Central memory CD8-positive, alpha-beta T cell (primary cell): ENCODE data around the gene SORBS2.

ENCODE experiments used
- ATAC-seq: fragments of 150-1000 bp; cut with Tn5 transposase; replicated peaks from 2 replicates; pipeline ENCODE4 v1.10.0; 2022; ENCODE audit warnings: mild to moderate bottlenecking, moderate FRiP score, moderate number of reproducible peaks; ENCODE audit not compliant: poor library complexity, severe bottlenecking; ENCODE audit errors: extremely low read depth
- DNase-seq, 2 donors: peaks; one replicate each; pipeline ENCODE4 v3.0.0; 2021; ENCODE audit warnings: low spot score in 2 of 2
- H3K27ac Mint-ChIP-seq: one replicate; pipeline ENCODE4 v1.8.0; 2022; ENCODE audit warnings: low read depth, mild to moderate bottlenecking, moderate library complexity, mixed read lengths
- H3K27me3 Mint-ChIP-seq: one replicate; pipeline ENCODE4 v1.8.0; 2022; ENCODE audit warnings: mixed read lengths
- H3K36me3 Mint-ChIP-seq: one replicate; pipeline ENCODE4 v1.8.0; 2022; ENCODE audit warnings: mild to moderate bottlenecking, moderate library complexity, mixed read lengths; ENCODE audit not compliant: insufficient read depth
- H3K4me1 Mint-ChIP-seq: one replicate; pipeline ENCODE4 v1.8.0; 2022; ENCODE audit warnings: mixed read lengths
- H3K4me3 Mint-ChIP-seq: one replicate; pipeline ENCODE4 v1.8.0; 2022; ENCODE audit warnings: mild to moderate bottlenecking, moderate library complexity, mixed read lengths
- H3K9me3 Mint-ChIP-seq: one replicate; pipeline ENCODE4 v1.8.0; 2022; ENCODE audit warnings: mixed read lengths

Gene SORBS2

DNA sequence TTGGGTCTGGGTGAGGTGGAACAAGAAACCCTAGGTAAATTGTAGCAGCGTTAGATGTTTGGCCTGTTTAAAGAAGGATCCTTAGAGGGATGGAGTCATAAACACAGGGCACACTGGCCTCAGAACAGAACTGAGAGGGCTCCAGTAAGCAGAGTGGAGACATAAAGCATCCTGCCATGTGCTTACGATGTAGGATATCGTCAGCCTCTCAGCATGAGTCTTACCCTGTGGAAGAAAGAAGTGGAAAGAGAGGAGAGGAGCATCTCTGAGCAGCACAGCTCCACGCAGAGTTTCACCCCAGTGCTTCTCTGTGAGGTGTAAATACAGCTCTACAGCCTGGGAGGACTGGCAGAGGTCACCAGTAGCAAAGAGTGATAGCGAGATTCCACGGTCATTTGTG, 27.8 kb upstream of the SORBS2 start:
- Mint-ChIP-seq H3K27ac (no peak overlapping the region), H3K27me3 (peaks cover 14% of the 10 kb centered on the region)

DNA sequence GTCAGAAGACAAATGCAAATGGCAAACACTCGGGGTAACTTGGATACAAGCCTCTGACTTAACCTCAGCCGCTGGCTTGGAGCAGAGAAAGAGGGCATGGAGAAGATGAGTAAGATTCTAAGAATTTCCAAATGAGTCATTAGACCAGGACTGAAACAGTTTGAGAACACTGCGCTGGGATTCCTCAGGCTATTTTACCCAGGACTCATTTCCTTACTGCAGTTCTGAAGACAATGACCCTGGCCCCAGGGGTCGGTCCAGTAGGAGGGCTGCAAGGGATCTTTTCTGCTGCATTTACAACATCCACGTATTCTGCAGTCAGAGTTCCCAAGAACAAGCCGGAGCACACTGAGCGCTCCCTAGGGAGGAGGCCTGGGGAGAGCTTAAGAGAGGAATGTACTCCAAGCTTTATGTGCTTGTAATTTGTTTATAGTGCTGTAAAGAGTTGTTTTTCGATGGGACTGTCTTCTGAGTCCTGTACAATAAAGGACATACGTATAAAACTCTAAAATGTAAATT, 27.3 kb upstream of the SORBS2 start:
- no peak for DNase-seq
- ATAC-seq: no peak
- H3K27ac Mint-ChIP-seq: no peak overlapping the region
- H3K27me3 Mint-ChIP-seq: peaks cover 19% of the 10 kb centered on the region
- no peaks in the 10 kb centered on the region for H3K36me3 Mint-ChIP-seq
- peaks cover 6% of the 10 kb centered on the region for H3K9me3 Mint-ChIP-seq
- no peaks in the 10 kb centered on the region for H3K4me1 Mint-ChIP-seq
- H3K4me3 Mint-ChIP-seq: no peak overlapping the region

More for the DNA sequence above, 27.8 kb upstream of the SORBS2 start:
- Mint-ChIP-seq H3K4me1 (no peaks in the 10 kb centered on the region), H3K4me3 (no peak overlapping the region), H3K36me3 (no peaks in the 10 kb centered on the region), H3K9me3 (peaks cover 9% of the 10 kb centered on the region)
- ATAC-seq (no peak), DNase-seq (no peak)

DNA sequence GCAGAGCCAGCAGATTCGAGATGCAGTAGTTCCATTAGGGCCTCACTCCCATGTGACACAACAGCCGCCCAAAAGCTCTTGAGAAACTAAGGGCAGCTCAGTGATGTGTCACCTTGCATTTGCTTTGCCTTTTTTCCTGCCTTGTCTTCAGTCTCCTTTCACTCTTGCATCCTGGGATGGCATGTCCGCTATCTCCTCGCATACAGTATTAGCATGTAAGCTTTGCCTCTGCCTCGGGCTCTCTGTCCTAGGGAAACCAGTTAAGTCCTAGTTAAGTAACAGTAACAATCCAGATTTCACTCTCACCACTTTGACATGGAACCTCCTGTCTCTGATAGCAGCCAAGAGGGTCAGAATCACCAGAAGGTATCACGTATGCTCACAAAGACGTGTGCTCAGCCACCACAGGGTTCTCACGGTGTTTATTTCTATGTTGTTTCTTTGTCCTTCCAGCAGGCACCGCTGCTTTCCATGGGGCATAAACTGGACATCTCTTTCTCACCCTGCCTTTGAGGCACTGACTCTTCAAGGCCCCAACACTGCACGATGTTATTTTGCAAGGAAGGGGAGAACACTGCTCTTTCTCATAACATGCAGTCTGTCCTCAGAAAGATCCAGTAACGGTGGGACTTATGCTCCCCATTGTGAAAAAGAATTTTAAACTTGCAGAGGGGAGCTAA, 26.7 kb upstream of the SORBS2 start:
- Mint-ChIP-seq H3K4me3 (no peak overlapping the region), H3K9me3 (peaks cover 6% of the 10 kb centered on the region), H3K27ac (no peak overlapping the region), H3K27me3 (peaks cover 19% of the 10 kb centered on the region), H3K4me1 (no peaks in the 10 kb centered on the region), H3K36me3 (no peaks in the 10 kb centered on the region)
- DNase-seq: no peak
- ATAC-seq: no peak

DNA sequence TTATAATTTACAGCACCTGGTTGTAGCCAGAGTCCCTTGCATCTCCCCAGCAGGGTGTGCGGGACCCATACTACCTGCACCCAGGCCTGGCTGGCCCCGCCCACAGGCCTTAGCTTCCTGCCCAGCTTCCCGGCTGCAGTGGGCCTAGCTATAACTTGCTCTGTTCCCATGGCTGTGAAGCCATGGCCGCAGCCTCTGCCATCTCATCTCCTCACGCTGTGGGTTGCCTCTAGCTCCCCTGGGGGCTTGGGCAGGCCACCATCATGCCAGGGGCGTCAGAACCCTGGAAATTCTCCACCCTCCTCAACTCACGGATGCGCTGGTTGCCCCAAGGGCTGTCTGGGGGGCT, 26.1 kb upstream of the SORBS2 start:
- H3K27me3 Mint-ChIP-seq: peaks cover 19% of the 10 kb centered on the region
- no peak overlapping the region for H3K4me3 Mint-ChIP-seq
- no peaks in the 10 kb centered on the region for H3K4me1 Mint-ChIP-seq
- H3K9me3 Mint-ChIP-seq: peaks cover 6% of the 10 kb centered on the region
- no peak for DNase-seq
- no peaks in the 10 kb centered on the region for H3K36me3 Mint-ChIP-seq
- no peak for ATAC-seq
- no peak overlapping the region for H3K27ac Mint-ChIP-seq

DNA sequence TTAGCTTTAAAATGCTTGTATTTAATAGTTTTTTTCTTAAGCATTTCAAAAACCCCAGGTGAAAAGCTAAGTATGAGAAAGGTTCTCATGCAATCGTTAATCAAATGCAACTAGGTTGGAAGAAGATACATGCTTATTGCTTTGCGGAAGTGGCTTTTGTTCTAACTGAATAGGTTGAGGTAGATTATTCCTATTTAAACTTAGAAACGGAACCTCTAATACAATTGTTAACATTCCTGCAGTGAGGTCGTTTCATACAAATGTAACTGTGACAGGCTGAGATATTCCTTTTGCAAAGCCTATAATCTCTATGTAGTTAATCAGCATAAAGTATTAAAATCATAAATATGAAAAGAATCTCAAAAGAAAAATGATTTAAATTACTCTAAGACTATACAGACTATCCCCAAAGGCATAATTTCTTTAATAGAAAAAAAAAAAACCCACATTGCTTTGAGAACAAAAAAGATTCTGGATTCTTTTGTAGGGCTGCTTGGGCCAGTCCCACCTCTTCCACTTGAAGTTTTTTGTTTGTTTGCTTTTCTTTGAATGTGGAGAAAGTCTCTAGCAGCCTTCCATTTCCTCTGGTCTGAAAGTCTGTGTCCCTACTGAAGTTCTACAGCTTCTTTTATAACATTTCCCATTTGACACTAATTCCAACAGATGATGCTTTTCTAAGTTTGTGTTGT, 25.6 kb upstream of the SORBS2 start:
- Mint-ChIP-seq H3K4me1 (no peaks in the 10 kb centered on the region), H3K4me3 (no peak overlapping the region), H3K27me3 (peaks cover 18% of the 10 kb centered on the region), H3K9me3 (peaks cover 5% of the 10 kb centered on the region), H3K36me3 (no peaks in the 10 kb centered on the region), H3K27ac (no peak overlapping the region)
- no peak for ATAC-seq
- DNase-seq: no peak

DNA sequence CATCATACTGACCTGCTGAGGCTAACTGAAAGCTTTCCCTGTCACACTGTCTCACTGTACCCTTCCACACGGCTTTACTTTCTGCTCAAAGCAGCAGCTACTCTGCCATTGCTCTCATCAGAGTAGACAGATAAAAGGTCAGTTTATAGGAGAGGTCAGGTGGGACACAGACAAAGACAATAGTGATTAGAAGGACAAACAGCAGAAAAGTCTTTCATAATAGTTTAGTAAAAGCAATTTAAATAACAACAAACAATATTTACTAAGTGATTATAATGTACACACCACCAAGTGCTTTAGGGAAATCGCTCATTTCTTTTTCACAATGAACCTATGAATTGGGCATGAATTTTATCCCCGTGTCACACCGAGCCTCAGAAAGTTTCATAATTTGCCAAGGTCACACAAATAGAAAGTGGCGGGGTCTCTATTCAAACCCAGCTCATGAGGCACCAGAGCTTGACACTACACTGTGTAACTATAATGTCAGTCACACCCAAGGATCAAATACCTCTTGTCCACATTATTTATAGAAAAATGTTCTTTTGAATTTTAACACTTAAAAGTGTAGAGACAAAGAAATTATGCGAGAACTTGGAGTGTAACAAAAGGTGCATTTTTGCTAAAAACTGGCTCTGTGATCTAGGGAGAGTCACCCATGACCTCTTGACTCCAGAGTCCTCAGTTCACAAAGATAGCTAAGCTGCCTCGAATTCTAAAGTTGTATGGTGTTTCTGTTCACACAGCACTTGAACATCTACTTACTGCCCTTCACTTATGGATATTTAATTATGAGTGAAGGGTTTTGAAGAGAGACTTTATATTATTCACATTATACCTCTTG, 24.5 kb upstream of the SORBS2 start:
- H3K27me3 Mint-ChIP-seq: peaks cover 11% of the 10 kb centered on the region
- no peak overlapping the region for H3K27ac Mint-ChIP-seq
- ATAC-seq: no peak
- no peak for DNase-seq
- H3K4me1 Mint-ChIP-seq: no peaks in the 10 kb centered on the region
- H3K4me3 Mint-ChIP-seq: no peak overlapping the region
- H3K36me3 Mint-ChIP-seq: no peaks in the 10 kb centered on the region
- H3K9me3 Mint-ChIP-seq: no peaks in the 10 kb centered on the region

DNA sequence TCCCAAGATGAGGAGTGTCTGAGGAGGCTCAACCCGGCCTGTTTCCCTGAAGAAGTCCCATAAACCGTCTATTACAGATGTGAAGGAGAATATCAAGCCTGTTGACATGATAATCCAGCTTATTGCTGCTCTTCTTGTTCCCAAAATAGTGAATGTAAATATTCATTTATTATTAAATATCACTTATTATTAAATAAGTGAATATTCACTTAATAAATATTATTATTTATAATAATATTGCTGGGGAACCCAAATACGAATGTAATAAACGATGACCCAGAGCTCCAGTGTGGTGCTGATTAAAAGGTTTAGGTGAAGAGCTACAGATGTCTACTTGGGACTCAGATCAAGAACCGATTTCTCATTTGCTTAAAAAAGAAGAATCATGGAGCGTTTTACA, 23.8 kb upstream of the SORBS2 start:
- no peaks in the 10 kb centered on the region for H3K36me3 Mint-ChIP-seq
- H3K27ac Mint-ChIP-seq: no peak overlapping the region
- peaks cover 11% of the 10 kb centered on the region for H3K27me3 Mint-ChIP-seq
- H3K9me3 Mint-ChIP-seq: no peaks in the 10 kb centered on the region
- no peak for ATAC-seq
- no peak for DNase-seq
- no peaks in the 10 kb centered on the region for H3K4me1 Mint-ChIP-seq
- no peak overlapping the region for H3K4me3 Mint-ChIP-seq

DNA sequence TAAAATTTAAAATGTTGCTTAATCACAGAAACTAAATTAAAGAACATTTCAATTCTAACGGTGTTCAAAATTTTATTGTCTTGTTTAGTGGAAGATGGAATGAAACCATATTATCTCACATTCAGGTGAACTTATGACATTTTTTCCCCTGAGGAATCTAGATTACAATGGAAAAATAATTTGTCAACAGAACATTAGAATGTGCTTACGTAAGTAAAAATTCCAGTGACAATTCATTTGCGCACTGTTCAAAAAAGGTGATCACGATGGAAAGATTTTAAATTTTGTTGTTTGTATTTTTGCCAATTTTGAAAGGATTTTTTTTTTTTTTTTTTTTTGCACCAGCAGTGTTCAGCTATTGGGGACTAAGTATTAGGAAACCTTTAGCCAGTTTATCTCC, 23.3 kb upstream of the SORBS2 start:
- ATAC-seq (no peak), DNase-seq (no peak)
- H3K9me3 Mint-ChIP-seq: no peaks in the 10 kb centered on the region
- H3K27ac Mint-ChIP-seq: no peak overlapping the region
- H3K36me3 Mint-ChIP-seq: no peaks in the 10 kb centered on the region
- peaks cover 11% of the 10 kb centered on the region for H3K27me3 Mint-ChIP-seq
- no peak overlapping the region for H3K4me3 Mint-ChIP-seq
- no peaks in the 10 kb centered on the region for H3K4me1 Mint-ChIP-seq

DNA sequence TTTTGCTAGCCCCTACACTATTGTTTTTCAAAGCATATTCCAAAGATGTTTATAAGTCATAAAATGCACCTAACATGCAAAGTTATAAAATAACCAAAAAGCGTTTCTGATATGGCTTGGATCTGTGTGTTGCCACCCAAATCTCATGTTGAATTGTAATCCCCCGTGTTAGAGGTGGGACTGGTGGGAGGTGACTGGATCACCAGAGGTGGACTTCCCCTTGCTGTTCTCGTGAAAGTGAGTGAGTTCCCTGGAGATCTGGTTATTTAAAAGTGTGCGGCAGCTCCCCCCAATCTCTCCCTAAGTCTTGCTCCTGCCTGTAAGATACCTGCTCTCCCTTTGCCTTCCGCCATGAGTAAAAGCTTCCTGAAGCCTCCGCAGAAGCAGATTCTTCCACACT, 22.8 kb upstream of the SORBS2 start:
- no peak overlapping the region for H3K4me3 Mint-ChIP-seq
- no peaks in the 10 kb centered on the region for H3K36me3 Mint-ChIP-seq
- DNase-seq: no peak
- peaks cover 11% of the 10 kb centered on the region for H3K27me3 Mint-ChIP-seq
- H3K9me3 Mint-ChIP-seq: no peaks in the 10 kb centered on the region
- H3K27ac Mint-ChIP-seq: no peak overlapping the region
- no peaks in the 10 kb centered on the region for H3K4me1 Mint-ChIP-seq
- no peak for ATAC-seq

DNA sequence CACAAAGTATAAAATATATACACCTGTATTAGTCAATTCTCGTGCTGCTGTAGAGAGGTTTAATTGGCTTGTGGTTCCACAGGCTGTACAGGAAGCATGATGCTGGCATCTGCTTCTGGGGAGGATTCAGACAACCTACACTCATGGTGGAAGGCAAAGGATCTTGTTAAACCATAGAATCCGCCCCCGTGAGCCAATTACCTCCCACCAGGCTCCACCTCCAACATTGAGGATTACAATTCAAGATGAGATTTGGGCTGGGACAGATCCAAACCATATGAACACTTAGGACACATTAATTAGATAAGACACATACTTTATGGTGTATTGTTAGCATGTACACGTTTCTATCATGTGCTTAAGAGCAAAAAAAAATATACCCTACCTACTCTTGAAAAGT, 22.1 kb upstream of the SORBS2 start:
- Mint-ChIP-seq H3K4me3 (no peak overlapping the region), H3K9me3 (no peaks in the 10 kb centered on the region), H3K4me1 (no peaks in the 10 kb centered on the region), H3K27me3 (peaks cover 11% of the 10 kb centered on the region), H3K27ac (no peak overlapping the region), H3K36me3 (no peaks in the 10 kb centered on the region)
- DNase-seq (no peak), ATAC-seq (no peak)

DNA sequence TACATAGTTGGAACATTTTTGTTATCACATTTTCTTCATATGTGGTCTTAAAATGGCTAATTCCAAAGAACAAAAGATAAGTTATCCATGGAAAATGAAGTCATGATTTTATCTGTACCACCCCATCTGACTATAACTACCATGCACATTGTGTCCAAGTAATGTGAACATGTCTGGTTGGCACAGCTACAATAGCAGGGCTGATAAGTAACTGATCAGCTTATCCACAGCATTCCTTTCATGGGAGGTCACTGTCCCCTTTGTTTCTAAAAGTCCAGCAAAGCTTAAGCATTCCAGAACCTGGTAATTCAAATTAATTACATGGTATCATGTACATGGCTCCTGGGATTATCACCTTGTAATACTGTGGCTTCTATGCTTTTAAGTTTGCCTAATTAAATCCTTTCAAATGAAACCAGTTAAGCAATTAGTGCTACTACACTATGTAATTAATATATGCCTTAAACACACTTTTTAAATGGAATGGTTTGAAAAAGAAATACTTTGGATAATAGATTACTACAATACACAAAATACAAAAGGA, 21.1 kb upstream of the SORBS2 start:
- H3K4me3 Mint-ChIP-seq: no peak overlapping the region
- H3K9me3 Mint-ChIP-seq: no peaks in the 10 kb centered on the region
- DNase-seq: no peak
- no peaks in the 10 kb centered on the region for H3K36me3 Mint-ChIP-seq
- H3K4me1 Mint-ChIP-seq: no peaks in the 10 kb centered on the region
- no peak overlapping the region for H3K27ac Mint-ChIP-seq
- H3K27me3 Mint-ChIP-seq: peaks cover 11% of the 10 kb centered on the region
- no peak for ATAC-seq

DNA sequence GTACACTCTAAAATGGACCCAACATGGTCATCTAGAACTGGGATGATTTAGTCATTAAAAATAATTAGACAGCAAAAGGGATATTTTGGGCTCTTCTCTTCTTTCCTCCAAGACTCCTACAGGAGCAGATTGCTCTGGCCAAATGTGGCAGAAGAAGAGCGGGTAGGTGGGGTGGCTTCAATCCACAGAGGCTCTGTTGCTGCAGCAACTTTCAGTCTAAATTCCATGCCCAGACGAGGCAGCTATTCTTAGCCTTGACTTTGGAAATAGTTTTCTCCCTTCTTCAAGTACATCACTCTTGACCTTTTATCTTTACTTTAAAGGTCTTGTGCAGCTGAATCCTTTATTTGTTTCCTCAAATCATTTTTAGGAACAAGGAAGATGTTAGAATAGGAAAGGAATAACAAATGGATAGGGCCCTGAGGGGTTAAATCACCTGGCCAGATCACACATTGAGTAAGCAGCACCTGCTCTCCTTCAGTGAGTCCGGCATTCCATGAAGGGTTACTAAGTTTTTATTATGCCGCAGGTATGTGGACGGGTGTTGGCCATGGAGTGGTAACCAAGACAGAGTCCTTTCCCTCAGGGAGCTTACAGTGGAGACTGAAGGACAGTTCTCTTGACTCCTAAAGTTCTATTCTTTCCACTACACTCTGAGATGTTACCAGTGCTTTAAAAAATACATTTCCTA, 19.3 kb upstream of the SORBS2 start:
- no peaks in the 10 kb centered on the region for H3K36me3 Mint-ChIP-seq
- ATAC-seq: no peak
- H3K4me3 Mint-ChIP-seq: no peak overlapping the region
- peaks cover 11% of the 10 kb centered on the region for H3K27me3 Mint-ChIP-seq
- no peaks in the 10 kb centered on the region for H3K4me1 Mint-ChIP-seq
- no peaks in the 10 kb centered on the region for H3K9me3 Mint-ChIP-seq
- no peak overlapping the region for H3K27ac Mint-ChIP-seq
- no peak for DNase-seq
